Neural crest cell (in vitro differentiated cells): Measurements from ENCODE around the gene PODNL1. TPM values are rescaled to one million over a fixed set of nuclear protein-coding genes. Genes with fewer than 3 reads are reported as not detected.

ENCODE experiments used
- DNase-seq: peaks from one replicate; pipeline ENCODE4 v3.0.0; 2021; ENCODE audit warnings: low read depth, mixed read lengths, low spot score
- H3K27ac Mint-ChIP-seq: one replicate; pipeline ENCODE4 v1.8.0; 2021; ENCODE audit warnings: mild to moderate bottlenecking, mixed read lengths; ENCODE audit not compliant: unreplicated experiment
- H3K27me3 Mint-ChIP-seq: 2 replicates; pipeline ENCODE4 v1.8.0; 2021; ENCODE audit warnings: low read depth, mild to moderate bottlenecking, mixed read lengths
- H3K36me3 Mint-ChIP-seq: 2 replicates; pipeline ENCODE4 v1.8.0; 2021; ENCODE audit warnings: low read depth, mild to moderate bottlenecking, mixed read lengths
- H3K4me1 Mint-ChIP-seq: 2 replicates; pipeline ENCODE4 v1.8.0; 2021; ENCODE audit warnings: mixed read lengths
- H3K4me3 Mint-ChIP-seq: one replicate; pipeline ENCODE4 v1.8.0; 2021; ENCODE audit warnings: mild to moderate bottlenecking, mixed read lengths
- H3K9me3 Mint-ChIP-seq: 2 replicates; pipeline ENCODE4 v1.8.0; 2021; ENCODE audit warnings: mixed read lengths
- CTCF ChIP-seq: fragments of 200-600 bp; sonication (generic); conservative IDR thresholded peaks from 2 replicates; pipeline ENCODE4 v1.5.0; 2021; ENCODE audit warnings: antibody characterized with exemption, mild to moderate bottlenecking
- total RNA-seq: library from RNA; stranded (reverse); gene quantifications from 2 replicates; pipeline ENCODE4 v1.2.1, GENCODE V29; 2021

The PODNL1 gene
- total RNA-seq, 1 donor from 2014 or later = 0.42 TPM

GRCh38 chr19:13966684-13967128 lies 28.5 kb upstream of the PODNL1 start:
- DNase-seq = no peak
- peaks cover 7% of the 10 kb centered on the region for H3K36me3 Mint-ChIP-seq
- no peak overlapping the region for H3K4me3 Mint-ChIP-seq
- peaks cover 2% of the 10 kb centered on the region for H3K27me3 Mint-ChIP-seq
- peaks cover under 1% of the 10 kb centered on the region for H3K4me1 Mint-ChIP-seq
- no peak overlapping the region for H3K27ac Mint-ChIP-seq
- H3K9me3 Mint-ChIP-seq = no peaks in the 10 kb centered on the region
- no peak for TF ChIP-seq CTCF

GRCh38 chr19:13965926-13966683 lies 27.9 kb upstream of the PODNL1 start:
- no peaks in the 10 kb centered on the region for H3K9me3 Mint-ChIP-seq
- H3K27ac Mint-ChIP-seq = no peak overlapping the region
- H3K27me3 Mint-ChIP-seq = peaks cover 6% of the 10 kb centered on the region
- TF ChIP-seq CTCF = no peak
- H3K4me1 Mint-ChIP-seq = peaks cover 5% of the 10 kb centered on the region
- no peak for DNase-seq
- peaks cover 12% of the 10 kb centered on the region for H3K36me3 Mint-ChIP-seq
- no peak overlapping the region for H3K4me3 Mint-ChIP-seq

DNA sequence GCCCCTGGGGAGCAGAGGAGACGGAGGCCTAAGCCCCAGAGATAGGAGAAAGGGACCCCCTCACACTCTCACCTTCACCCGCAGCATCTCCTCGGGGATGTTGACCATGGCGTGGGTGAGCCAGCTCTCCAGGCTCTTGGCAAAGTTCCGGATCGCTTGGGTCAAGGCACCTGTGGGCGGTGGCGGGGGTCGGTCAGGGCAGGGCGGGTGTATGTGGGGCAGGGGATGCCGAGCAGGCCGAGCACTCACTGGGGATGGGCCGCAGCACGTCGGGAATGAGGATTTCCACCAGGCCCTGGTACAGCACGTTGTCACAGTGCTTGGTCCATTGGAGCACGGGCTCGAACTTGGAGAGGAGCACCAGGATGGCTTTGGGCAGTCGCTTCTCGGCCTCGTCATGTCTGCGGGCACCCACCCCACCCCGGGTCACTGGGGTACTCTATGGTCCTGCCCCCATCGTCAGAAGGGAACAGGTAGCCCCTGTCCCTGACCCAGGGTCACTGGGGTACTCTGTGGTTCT lies 27.2 kb upstream of the PODNL1 start:
- no peak for TF ChIP-seq CTCF
- Mint-ChIP-seq H3K27me3 (peaks cover 6% of the 10 kb centered on the region), H3K4me3 (no peak overlapping the region), H3K9me3 (no peaks in the 10 kb centered on the region), H3K27ac (no peak overlapping the region), H3K4me1 (peaks cover 5% of the 10 kb centered on the region), H3K36me3 (peaks cover 12% of the 10 kb centered on the region)
- no peak for DNase-seq

DNA sequence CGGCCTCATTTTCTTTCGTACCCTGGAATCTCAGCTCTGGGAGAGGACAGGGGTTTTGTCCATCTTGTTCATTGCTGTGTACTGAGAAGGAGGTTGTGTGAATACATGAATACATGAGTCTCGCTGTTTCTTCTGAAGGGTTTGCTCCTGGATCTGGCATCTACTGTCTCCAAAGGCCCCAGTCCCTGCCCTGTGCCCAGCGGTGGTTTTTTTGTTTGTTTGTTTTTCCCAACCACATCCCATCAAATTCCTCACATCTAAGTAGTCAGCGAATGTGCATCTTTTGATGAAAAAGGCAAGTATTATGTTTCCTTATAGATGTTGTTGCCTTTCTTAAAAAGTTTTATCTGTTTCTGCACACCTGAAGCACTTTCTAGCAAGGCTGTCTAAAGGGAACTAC lies 26.6 kb upstream of the PODNL1 start:
- Mint-ChIP-seq H3K4me3 (peak overlapping the region; percentile 72), H3K27ac (no peak overlapping the region), H3K9me3 (no peaks in the 10 kb centered on the region), H3K27me3 (peaks cover 6% of the 10 kb centered on the region), H3K36me3 (peaks cover 12% of the 10 kb centered on the region), H3K4me1 (peaks cover 5% of the 10 kb centered on the region)
- DNase-seq = no peak
- TF ChIP-seq CTCF = no peak

DNA sequence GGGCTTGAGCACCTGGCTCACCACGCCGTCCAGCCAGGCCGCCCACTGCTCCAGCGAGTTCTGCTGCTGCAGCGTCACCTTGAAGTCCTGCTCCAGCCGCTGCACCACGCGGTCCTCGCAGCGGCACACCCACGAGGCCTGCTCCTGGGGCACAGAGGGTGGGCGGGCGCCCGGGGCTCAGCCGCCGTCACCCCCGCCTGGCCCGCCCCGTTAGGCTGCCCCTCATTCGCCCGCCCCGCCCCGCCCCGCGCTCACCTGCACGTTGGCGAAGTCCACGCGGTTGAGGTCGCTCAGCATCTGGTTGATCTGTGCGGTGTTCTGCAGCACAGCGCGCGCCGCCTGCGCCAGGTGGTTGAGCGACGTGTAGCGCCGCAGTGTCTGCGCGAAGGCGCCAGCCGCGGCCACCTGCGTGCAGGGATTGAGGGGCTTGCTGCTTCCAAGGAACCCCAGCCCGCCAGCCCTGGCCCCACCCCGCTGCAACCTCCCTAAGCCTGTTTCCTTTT lies 25.4 kb upstream of the PODNL1 start:
- no peak for DNase-seq
- Mint-ChIP-seq H3K4me3 (no peak overlapping the region), H3K9me3 (no peaks in the 10 kb centered on the region), H3K27me3 (peaks cover 6% of the 10 kb centered on the region), H3K36me3 (peaks cover 9% of the 10 kb centered on the region), H3K27ac (no peak overlapping the region), H3K4me1 (peaks cover 5% of the 10 kb centered on the region)
- no peak for TF ChIP-seq CTCF
